Muscle of leg (tissue), 11 donors: ENCODE measurements around the gene C15orf40. TPM values are rescaled to one million over a fixed set of nuclear protein-coding genes. Genes with fewer than 3 reads are reported as not detected.

Source experiments
- DNase-seq: peaks from one replicate; pipeline ENCODE4 v3.0.0; 2013
- H3K27ac ChIP-seq: one replicate; pipeline ENCODE4 v1.5.1; 2013; ENCODE audit warnings: mild to moderate bottlenecking, low read length, control low read depth
- H3K27me3 ChIP-seq: one replicate; pipeline ENCODE4 v1.6.1; 2013; ENCODE audit warnings: low read length; ENCODE audit not compliant: control insufficient read depth, insufficient read depth
- H3K36me3 ChIP-seq: one replicate; pipeline ENCODE4 v1.6.1; 2013; ENCODE audit warnings: low read length; ENCODE audit not compliant: control insufficient read depth, insufficient read depth
- H3K4me1 ChIP-seq: one replicate; pipeline ENCODE4 v1.6.1; 2013; ENCODE audit warnings: low read length; ENCODE audit not compliant: control insufficient read depth, insufficient read depth
- H3K4me3 ChIP-seq: one replicate; pipeline ENCODE4 v1.5.1; 2013; ENCODE audit warnings: low read length, control low read depth
- H3K9me3 ChIP-seq: replicated peaks from 2 replicates; pipeline ENCODE4 v1.6.1; 2013; ENCODE audit warnings: low read depth, low read length; ENCODE audit not compliant: control insufficient read depth
- WGBS: methylation state at CpG from one replicate; pipeline ENCODE4 v1.1.5; 2013; ENCODE audit warnings: missing lambda C conversion rate; ENCODE audit not compliant: insufficient coverage; 5-methylcytosine and 5-hydroxymethylcytosine counted together
- polyA plus RNA-seq, 8 donors: library from polyadenylated mRNA; unstranded; fragments of 120-200 nt; gene quantifications; one replicate each; pipeline versions ENCODE4 v1.2.1 to v1.2.3, GENCODE V29; 2013; ENCODE audit warnings: inconsistent platforms in 1 of 8, low replicate concordance in 1 of 8; ENCODE audit not compliant: insufficient read length in 8 of 8, insufficient read depth in 1 of 8
- total RNA-seq: library from RNA; stranded (reverse); fragments of 120-200 nt; gene quantifications from one replicate; pipeline ENCODE4 v1.2.4, GENCODE V29; 2013

Gene C15orf40
- total and polyA plus RNA-seq, 9 donors, result 12.2 to 21.6 (median 14.3) TPM

DNA sequence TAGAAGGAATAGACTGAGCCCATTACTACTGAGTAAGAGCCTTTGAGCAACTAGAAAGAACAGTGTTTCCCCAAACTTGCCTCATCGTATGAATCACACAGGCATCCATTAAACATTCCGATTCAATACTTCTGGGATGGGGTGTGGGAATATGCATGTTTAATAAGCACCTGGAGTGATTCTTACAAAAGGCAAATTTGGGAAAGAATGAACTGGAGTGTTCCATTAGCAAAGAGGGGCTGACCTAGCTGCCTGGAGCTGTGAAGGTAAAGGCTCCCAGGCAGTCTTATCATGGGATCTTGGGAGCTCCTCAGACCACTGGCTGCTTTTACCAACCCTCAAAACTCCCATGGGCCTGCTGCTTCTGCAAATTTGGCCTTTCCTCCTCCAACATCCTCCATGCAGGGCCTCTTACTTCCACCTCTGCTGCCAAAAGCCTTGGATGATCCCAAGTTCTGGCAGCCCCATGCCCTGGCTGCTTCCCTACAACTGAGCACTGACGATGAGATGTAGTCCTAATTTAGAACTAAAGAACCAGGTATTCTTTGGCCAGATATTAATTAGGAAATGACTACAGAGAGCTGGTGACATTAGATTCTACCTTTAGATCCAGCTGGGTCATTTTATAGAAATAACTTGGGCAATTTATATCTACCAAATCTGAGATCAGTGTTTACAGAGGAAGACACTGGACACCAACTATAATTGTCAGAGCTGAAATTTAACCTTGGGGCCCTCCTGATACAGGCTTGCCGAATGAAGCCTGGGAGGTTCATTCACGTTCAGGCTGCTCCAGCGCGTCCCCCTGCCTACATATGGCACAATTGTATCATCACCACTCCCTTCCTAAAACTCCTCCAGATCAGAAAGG lies 47.7 kb downstream of the C15orf40 start:
- Histone ChIP-seq H3K9me3 (no peaks in the 10 kb centered on the region), H3K27me3 (no peaks in the 10 kb centered on the region), H3K27ac (peak overlapping the region; percentile 17), H3K36me3 (no peaks in the 10 kb centered on the region), H3K4me1 (peaks cover 7% of the 10 kb centered on the region), H3K4me3 (no peak overlapping the region)
- peak; percentile 40 for DNase-seq
- no CpG with 5 or more reads among the region's 7 CpGs for WGBS

DNA sequence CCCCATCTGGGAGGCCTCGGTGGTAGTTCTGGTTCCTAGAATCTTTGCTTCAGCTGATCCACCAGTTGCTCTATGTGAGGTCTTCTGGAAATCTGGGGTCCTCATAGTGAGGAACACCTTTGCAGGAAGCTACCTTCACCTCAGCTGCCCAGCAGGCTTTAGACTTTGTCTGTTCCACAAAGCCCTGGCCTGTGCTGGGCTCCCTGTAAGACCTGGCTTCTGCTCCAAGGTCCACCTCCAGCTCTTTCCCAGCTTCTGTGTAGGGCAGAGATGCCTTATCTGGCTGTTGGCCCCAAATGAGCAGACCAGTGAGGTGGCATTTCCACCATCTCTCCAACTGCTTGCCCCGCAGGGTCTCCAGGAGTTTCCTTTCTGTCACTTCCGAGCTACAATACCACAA lies 50.7 kb downstream of the C15orf40 start:
- H3K9me3 ChIP-seq, result no peaks in the 10 kb centered on the region
- DNase-seq, result no peak
- peaks cover 7% of the 10 kb centered on the region for H3K4me1 ChIP-seq
- no peak overlapping the region for H3K4me3 ChIP-seq
- no peaks in the 10 kb centered on the region for H3K27me3 ChIP-seq
- H3K27ac ChIP-seq, result no peak overlapping the region
- no peaks in the 10 kb centered on the region for H3K36me3 ChIP-seq
- 82% methylated on average over 3 of the region's 3 CpGs for WGBS

DNA sequence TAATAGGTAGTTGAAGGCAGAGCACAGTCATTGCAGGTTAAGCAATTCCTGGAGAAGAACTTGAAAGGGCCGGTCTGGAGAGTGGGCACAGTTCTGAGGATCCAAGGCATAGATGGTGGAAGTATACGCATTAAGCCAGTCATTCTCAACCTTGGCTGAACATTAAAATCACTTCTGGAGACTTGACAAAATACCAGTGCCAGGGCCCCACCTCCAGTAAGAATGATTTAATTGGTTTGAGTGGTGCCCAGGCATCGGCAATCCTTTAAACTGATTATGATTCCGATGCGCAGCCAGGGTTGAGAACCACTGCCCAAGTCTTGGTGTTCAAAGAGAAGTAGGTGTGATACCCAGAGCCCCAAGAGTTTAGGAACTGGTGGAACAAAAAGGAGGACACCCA lies 52.0 kb downstream of the C15orf40 start:
- H3K9me3 ChIP-seq, result no peaks in the 10 kb centered on the region
- peaks cover 7% of the 10 kb centered on the region for H3K4me1 ChIP-seq
- DNase-seq, result no peak
- 92% methylated on average over 5 of the region's 5 CpGs for WGBS
- no peaks in the 10 kb centered on the region for H3K36me3 ChIP-seq
- no peaks in the 10 kb centered on the region for H3K27me3 ChIP-seq
- no peak overlapping the region for H3K27ac ChIP-seq
- no peak overlapping the region for H3K4me3 ChIP-seq

DNA sequence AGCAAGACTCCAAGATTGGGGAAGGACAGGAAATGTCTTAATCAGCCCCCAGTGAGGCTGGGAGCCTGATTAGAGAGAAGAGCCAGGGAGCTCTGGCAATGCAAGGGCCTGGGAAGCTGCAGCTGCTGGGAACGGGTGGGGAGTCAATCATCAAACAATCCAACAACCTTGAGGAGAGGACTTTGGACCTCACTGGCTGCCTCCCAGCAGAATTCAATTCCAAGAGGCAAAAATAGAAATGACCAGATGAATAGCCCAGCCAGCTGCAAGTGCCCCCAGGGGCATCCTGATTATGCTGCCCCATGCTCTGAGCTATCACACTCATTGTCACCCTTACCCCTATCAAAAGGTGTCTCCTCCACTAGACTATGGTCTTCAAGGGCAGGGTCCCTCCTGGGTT lies 52.8 kb downstream of the C15orf40 start:
- peak overlapping the region; percentile 29 for H3K27ac ChIP-seq
- H3K27me3 ChIP-seq, result no peaks in the 10 kb centered on the region
- no peak overlapping the region for H3K4me3 ChIP-seq
- no CpG with 5 or more reads among the region's 1 CpG for WGBS
- peaks cover 6% of the 10 kb centered on the region for H3K4me1 ChIP-seq
- peak; percentile 32 for DNase-seq
- H3K9me3 ChIP-seq, result no peaks in the 10 kb centered on the region
- H3K36me3 ChIP-seq, result no peaks in the 10 kb centered on the region

DNA sequence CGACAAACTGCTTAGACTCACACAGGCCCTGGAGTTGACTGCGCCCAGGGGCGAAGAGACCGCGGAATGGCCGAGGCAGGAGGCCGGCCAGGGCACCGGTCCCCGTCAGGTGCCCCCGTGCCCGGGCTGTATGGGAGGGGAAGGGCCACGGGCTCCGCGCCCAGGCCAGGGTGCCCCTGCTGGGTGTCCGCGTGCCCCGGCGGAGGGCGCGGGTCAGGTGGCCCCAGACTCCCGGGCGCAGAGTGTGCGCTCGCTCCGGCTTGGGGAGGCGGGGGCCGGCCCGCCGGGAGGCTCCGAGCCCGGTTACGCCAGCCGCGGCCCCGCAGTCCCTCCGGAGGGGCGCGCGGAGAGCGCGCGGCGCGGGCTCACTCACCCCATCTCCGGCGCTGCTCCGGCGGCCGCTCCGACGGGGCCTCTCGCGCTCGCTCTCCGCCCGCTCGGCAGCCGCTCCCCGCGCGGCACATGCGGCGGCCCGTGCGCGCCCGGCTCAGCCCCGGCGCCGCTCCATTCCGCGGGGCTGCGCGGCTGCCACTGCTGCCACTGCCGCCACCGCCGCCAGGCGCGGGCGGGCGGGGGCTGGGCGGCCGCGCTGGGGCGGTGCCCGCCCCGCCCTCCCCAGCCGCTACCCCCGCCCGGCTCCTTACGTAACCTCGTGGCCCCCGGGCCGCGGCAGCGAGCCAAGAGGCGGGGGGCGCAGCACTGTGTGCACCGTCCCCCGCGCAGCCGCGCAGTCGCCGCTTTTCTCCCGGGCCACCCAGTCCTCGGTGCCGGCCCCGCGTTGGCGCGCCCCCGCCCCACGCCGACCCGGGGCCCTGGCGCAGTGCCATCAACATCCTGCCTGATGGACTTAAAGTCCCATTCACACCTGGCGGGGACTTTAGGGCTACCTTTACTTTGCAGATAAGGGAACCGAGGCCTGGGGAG lies 59.0 kb downstream of the C15orf40 start, which contains the start of gene HOMER2:
TSS of gene HOMER2 (minus strand) at position 563 of the 924 bp plus-strand sequence. CDS start at position 378, 185 bp downstream.
- H3K4me1 ChIP-seq, result peaks cover 12% of the 10 kb centered on the region
- peaks cover 18% of the 10 kb centered on the region for H3K27me3 ChIP-seq
- under 1% methylated on average over 102 of the region's 119 CpGs for WGBS
- H3K4me3 ChIP-seq, result peak within 1 kb of the TSS; percentile 43
- no peaks in the 10 kb centered on the region for H3K36me3 ChIP-seq
- DNase-seq, result peak; percentile 37
- H3K9me3 ChIP-seq, result no peaks in the 10 kb centered on the region
- H3K27ac ChIP-seq, result no peak within 1 kb of the TSS

- Histone ChIP-seq H3K27ac (no peak overlapping the region), H3K4me1 (peaks cover 12% of the 10 kb centered on the region), H3K4me3 (peak overlapping the region; percentile 43), H3K9me3 (no peaks in the 10 kb centered on the region), H3K27me3 (peaks cover 18% of the 10 kb centered on the region), H3K36me3 (no peaks in the 10 kb centered on the region)
- WGBS, result 58% methylated on average over 4 of the region's 13 CpGs
- peak; percentile 9 for DNase-seq
Measured at GRCh38 chr15:82951472-82952157, 59.8 kb downstream of the C15orf40 start.

DNA sequence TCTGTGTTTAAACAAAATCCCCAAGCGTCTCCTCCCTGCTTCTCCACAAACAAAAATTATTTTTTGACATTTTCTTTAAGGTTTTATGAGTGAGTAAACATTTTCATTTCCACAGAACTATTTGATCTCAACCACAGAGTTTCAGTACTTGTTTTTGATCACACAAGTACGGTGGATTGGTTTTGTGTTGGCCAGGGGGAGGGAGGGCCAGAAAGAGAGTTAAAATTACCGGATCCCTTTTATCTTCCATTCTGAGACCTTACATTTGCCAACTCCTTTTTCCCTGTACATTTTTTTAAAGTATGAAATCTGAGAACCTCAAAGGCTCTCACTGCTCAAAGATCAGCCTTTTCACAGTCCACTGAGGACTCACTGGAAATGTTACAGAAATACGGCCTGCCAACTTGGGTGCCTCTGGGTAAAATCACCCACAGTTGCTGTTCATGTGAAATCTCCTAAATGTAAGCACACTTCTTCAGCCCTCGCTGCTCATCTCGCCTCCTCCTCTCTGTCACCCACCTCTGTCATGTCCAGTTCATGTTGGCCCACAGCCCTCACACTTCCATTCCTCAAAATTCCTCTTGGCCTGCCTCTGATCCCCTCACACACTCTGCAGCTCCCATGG lies 60.6 kb downstream of the C15orf40 start:
- H3K4me1 ChIP-seq, result peaks cover 12% of the 10 kb centered on the region
- H3K4me3 ChIP-seq, result no peak overlapping the region
- no peak overlapping the region for H3K27ac ChIP-seq
- DNase-seq, result no peak
- H3K36me3 ChIP-seq, result no peaks in the 10 kb centered on the region
- no peaks in the 10 kb centered on the region for H3K9me3 ChIP-seq
- peaks cover 18% of the 10 kb centered on the region for H3K27me3 ChIP-seq
- 45% methylated on average over 3 of the region's 6 CpGs for WGBS

GRCh38 chr15:82950295-82950694 lies 61.1 kb downstream of the C15orf40 start:
- DNase-seq, result no peak
- Histone ChIP-seq H3K27me3 (peaks cover 18% of the 10 kb centered on the region), H3K4me1 (peaks cover 12% of the 10 kb centered on the region), H3K4me3 (no peak overlapping the region), H3K36me3 (no peaks in the 10 kb centered on the region), H3K9me3 (no peaks in the 10 kb centered on the region), H3K27ac (no peak overlapping the region)
- WGBS, result 88% methylated on average over 2 of the region's 5 CpGs

DNA sequence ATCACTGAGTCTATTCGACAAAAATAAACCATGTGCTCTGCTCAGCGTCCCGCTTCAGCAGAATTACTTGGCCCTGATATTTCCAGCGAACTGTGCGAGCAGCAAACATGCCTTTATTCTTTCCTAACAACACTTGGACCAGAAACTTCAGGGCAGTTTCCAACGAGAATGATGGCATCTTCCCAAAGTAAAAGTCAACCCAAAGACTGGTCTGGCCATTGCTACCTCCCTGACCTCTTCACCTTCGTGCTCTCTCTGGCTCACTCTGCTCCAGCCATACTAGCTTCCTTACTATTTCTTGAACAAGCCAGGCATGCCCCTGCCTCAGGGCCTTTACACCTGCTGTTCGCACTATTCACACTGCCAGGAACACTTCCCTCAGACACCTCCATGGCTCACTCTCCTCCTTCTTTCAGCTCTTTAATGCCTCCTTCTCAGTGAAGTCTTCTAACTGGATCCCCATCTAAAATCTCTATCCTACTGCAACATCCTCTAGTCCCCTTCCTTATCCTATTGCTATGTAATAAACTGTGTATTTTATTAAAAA lies 65.2 kb downstream of the C15orf40 start:
- Histone ChIP-seq H3K9me3 (no peaks in the 10 kb centered on the region), H3K4me1 (peaks cover 4% of the 10 kb centered on the region), H3K27ac (no peak overlapping the region), H3K36me3 (no peaks in the 10 kb centered on the region), H3K4me3 (no peak overlapping the region), H3K27me3 (peaks cover 3% of the 10 kb centered on the region)
- 84% methylated on average over 8 of the region's 8 CpGs for WGBS
- no peak for DNase-seq
